ENCODE data around the gene HOMEZ.
A peak's percentile ranks its signal among the peaks of the same experiment; 100 is the strongest.

The HOMEZ gene

DNA sequence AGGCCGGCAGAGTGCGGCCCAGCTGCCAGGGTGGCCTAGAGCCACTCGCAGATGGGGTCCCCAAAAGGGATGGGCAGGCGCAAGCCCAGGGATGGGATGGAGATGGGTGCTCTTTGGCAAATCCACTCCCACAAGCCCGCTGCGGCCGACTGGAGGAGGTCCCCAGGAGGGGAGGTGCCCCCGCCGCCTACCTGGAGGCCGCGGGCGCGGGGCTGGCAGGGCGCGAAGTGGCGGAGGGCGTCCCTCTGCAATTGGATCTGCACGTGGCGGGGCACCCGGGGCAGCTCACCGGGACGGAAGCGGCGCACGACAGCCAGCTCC, 16.0 kb upstream of the HOMEZ start:
- H3K4me2 ChIP-seq (ENCODE audit: low read depth, low read length), result peak overlapping the region; percentile 87
- H3K79me2 ChIP-seq (ENCODE audit: low read length), result peaks cover 5% of the 10 kb centered on the region; the same call in 1 of the 2 replicates
- no peaks in the 10 kb centered on the region for H3K4me1 ChIP-seq (ENCODE audit: low read length)
- no peaks in the 10 kb centered on the region for H3K36me3 ChIP-seq (replicated peaks; ENCODE audit: insufficient read depth, low read length)
- peak overlapping the region; percentile 76 for H3K4me3 ChIP-seq (ENCODE audit: low read length)
- peak overlapping the region; percentile 65 for H2AFZ ChIP-seq (ENCODE audit: low read length)
- TF ChIP-seq EZH2phosphoT487 (IDR thresholded peaks at IDR 0.05; ENCODE audit: low read length) (no peak), EZH2 (optimal IDR thresholded peaks at IDR 0.05; ENCODE audit: low read depth, low read length) (no peak)
- TF ChIP-seq, protein P1, sequence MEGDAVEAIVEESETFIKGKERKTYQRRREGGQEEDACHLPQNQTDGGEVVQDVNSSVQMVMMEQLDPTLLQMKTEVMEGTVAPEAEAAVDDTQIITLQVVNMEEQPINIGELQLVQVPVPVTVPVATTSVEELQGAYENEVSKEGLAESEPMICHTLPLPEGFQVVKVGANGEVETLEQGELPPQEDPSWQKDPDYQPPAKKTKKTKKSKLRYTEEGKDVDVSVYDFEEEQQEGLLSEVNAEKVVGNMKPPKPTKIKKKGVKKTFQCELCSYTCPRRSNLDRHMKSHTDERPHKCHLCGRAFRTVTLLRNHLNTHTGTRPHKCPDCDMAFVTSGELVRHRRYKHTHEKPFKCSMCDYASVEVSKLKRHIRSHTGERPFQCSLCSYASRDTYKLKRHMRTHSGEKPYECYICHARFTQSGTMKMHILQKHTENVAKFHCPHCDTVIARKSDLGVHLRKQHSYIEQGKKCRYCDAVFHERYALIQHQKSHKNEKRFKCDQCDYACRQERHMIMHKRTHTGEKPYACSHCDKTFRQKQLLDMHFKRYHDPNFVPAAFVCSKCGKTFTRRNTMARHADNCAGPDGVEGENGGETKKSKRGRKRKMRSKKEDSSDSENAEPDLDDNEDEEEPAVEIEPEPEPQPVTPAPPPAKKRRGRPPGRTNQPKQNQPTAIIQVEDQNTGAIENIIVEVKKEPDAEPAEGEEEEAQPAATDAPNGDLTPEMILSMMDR (IDR thresholded peaks at IDR 0.05; ENCODE audit: low read length), result no peak
- H4K20me1 ChIP-seq (ENCODE audit: insufficient read depth, low read length), result no peaks in the 10 kb centered on the region
- no peaks in the 10 kb centered on the region for H3K9me3 ChIP-seq (replicated peaks; ENCODE audit: insufficient read depth, low read length)
- H3K9ac ChIP-seq (ENCODE audit: low read length), result peak overlapping the region; percentile 91
- no peaks in the 10 kb centered on the region for H3K9me2 ChIP-seq (replicated peaks; ENCODE audit: insufficient read depth, low read length)
- peak overlapping the region; percentile 91 for H3K27ac ChIP-seq (ENCODE audit: low read length)
- peaks cover 8% of the 10 kb centered on the region for H3F3A ChIP-seq (ENCODE audit: insufficient read depth, low read length)
- H3K27me3 ChIP-seq (replicated peaks; ENCODE audit: insufficient read depth, low read length), result no peaks in the 10 kb centered on the region
- DNase-seq, result no peak

DNA sequence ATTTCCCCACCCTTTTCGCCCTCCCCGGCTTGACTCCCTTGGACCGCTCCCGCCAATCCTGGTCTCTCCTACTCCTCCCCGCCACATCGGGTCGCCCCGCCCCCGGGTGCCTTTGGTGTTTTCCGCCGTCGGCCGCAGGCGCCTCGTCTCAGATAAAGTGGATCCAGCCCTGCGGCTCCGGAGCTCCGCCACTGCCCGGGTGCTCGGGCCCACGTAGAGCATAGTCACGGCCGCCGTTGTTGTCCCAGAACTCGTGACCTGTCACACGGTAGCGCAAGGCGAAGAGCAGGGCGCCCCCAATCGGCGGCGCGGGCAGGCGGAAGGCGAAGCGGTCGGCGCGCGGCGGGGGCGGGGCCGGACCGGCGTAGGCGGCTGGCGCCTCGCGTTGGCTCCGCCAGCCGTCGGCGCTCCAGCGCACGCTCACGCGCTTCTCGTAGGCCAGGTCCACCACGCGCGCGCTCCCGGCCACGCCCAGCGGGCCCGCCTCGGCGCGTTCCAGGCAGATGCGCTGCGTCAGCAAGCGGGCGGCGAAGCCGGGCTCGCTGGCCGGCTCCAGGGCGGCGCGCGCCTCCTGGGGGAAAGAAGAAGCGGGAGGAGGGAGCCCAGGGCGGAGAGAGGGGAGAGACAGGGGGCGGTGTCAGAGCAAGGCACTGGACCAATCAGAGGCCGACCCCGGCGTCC, 15.5 kb upstream of the HOMEZ start:
- H4K20me1 ChIP-seq (ENCODE audit: insufficient read depth, low read length), result no peaks in the 10 kb centered on the region
- no peaks in the 10 kb centered on the region for H3K27me3 ChIP-seq (replicated peaks; ENCODE audit: insufficient read depth, low read length)
- no peak for TF ChIP-seq EZH2phosphoT487 (IDR thresholded peaks at IDR 0.05; ENCODE audit: low read length)
- TF ChIP-seq, protein P1 (IDR thresholded peaks at IDR 0.05; ENCODE audit: low read length), result peak; percentile 45
- H2AFZ ChIP-seq (ENCODE audit: low read length), result peak overlapping the region; percentile 65; the same call in 1 of the 2 replicates
- peak overlapping the region; percentile 91 for H3K9ac ChIP-seq (ENCODE audit: low read length)
- H3K9me2 ChIP-seq (replicated peaks; ENCODE audit: insufficient read depth, low read length), result no peaks in the 10 kb centered on the region
- peak overlapping the region; percentile 87 for H3K4me2 ChIP-seq (ENCODE audit: low read depth, low read length)
- no peaks in the 10 kb centered on the region for H3K9me3 ChIP-seq (replicated peaks; ENCODE audit: insufficient read depth, low read length)
- peaks cover 8% of the 10 kb centered on the region for H3F3A ChIP-seq (ENCODE audit: insufficient read depth, low read length)
- H3K4me1 ChIP-seq (ENCODE audit: low read length), result no peaks in the 10 kb centered on the region
- DNase-seq, result peak; percentile 94
- peak overlapping the region; percentile 76 for H3K4me3 ChIP-seq (ENCODE audit: low read length)
- H3K79me2 ChIP-seq (ENCODE audit: low read length), result peaks cover 5% of the 10 kb centered on the region; the same call in 1 of the 2 replicates
- peak overlapping the region; percentile 91 for H3K27ac ChIP-seq (ENCODE audit: low read length)
- no peaks in the 10 kb centered on the region for H3K36me3 ChIP-seq (replicated peaks; ENCODE audit: insufficient read depth, low read length)

GRCh38 chr14:23300687-23301223, 14.8 kb upstream of the HOMEZ start:
- H3K4me1 ChIP-seq (ENCODE audit: low read length), result no peaks in the 10 kb centered on the region
- no peaks in the 10 kb centered on the region for H3K36me3 ChIP-seq (replicated peaks; ENCODE audit: insufficient read depth, low read length)
- peaks cover 5% of the 10 kb centered on the region; the same call in 1 of the 2 replicates for H3K79me2 ChIP-seq (ENCODE audit: low read length)
- no peaks in the 10 kb centered on the region for H4K20me1 ChIP-seq (ENCODE audit: insufficient read depth, low read length)
- no peaks in the 10 kb centered on the region for H3K9me3 ChIP-seq (replicated peaks; ENCODE audit: insufficient read depth, low read length)
- peak overlapping the region; percentile 72 for H3K4me3 ChIP-seq (ENCODE audit: low read length)
- peak overlapping the region; percentile 77 for H3K4me2 ChIP-seq (ENCODE audit: low read depth, low read length)
- peak overlapping the region; percentile 44; the same call in 1 of the 2 replicates for H3K27ac ChIP-seq (ENCODE audit: low read length)
- TF ChIP-seq, protein P1 (IDR thresholded peaks at IDR 0.05; ENCODE audit: low read length), result no peak
- no peak for TF ChIP-seq EZH2phosphoT487 (IDR thresholded peaks at IDR 0.05; ENCODE audit: low read length)
- TF ChIP-seq EZH2 (optimal IDR thresholded peaks at IDR 0.05; ENCODE audit: low read depth, low read length), result no peak
- peaks cover 8% of the 10 kb centered on the region for H3F3A ChIP-seq (ENCODE audit: insufficient read depth, low read length)
- H3K27me3 ChIP-seq (replicated peaks; ENCODE audit: insufficient read depth, low read length), result no peaks in the 10 kb centered on the region
- peak overlapping the region; percentile 34; the same call in 1 of the 2 replicates for H2AFZ ChIP-seq (ENCODE audit: low read length)
- peak overlapping the region; percentile 82 for H3K9ac ChIP-seq (ENCODE audit: low read length)
- DNase-seq, result no peak
- no peaks in the 10 kb centered on the region for H3K9me2 ChIP-seq (replicated peaks; ENCODE audit: insufficient read depth, low read length)
